AG04450 (cell line): ENCODE results near the gene AP3D1. TPM values are rescaled to one million over a fixed set of nuclear protein-coding genes. Genes with fewer than 3 reads are reported as not detected.

Experiments used
- CTCF ChIA-PET: fragments of 300-600, 350-600 bp; formaldehyde crosslinking; extraction: SDS; loops from one replicate; lab custom pipeline; 2022; ENCODE audit warnings: antibody characterized with exemption, inconsistent platforms; lab: Charles Lee
- POLR2A ChIA-PET: fragments of 350-600 bp; formaldehyde crosslinking; extraction: SDS; loops from one replicate; lab custom pipeline; 2021; ENCODE audit warnings: antibody characterized with exemption, inconsistent platforms; lab: Yijun Ruan, JAX
- DNase-seq: peaks from one replicate; pipeline ENCODE4 v3.0.0-alpha.2; 2011; ENCODE audit warnings: low read depth, low spot score
- H3K27ac ChIP-seq: one replicate; pipeline ENCODE4 v1.5.1; 2012; ENCODE audit warnings: low read depth, low read length, control low read depth
- H3K27me3 ChIP-seq: one replicate; pipeline ENCODE4 v1.6.0; 2012; ENCODE audit warnings: low read length; ENCODE audit not compliant: control insufficient read depth, insufficient read depth
- H3K4me3 ChIP-seq: 2 replicates; pipeline ENCODE4 v1.5.1; 2011; ENCODE audit warnings: mild to moderate bottlenecking, low read depth, low read length, control low read depth
- H3K9me3 ChIP-seq: 2 replicates; pipeline ENCODE4 v1.5.1; 2012; ENCODE audit warnings: low read length; ENCODE audit not compliant: control insufficient read depth, insufficient read depth
- CTCF ChIP-seq: IDR thresholded peaks from 2 replicates; pipeline ENCODE4 v1.5.1; 2011; ENCODE audit warnings: low read depth, low read length, control low read depth, inconsistent platforms
- polyA plus RNA-seq: library from polyadenylated mRNA; depleted of rRNA; stranded (reverse); fragments of >200 nt; gene quantifications from 2 replicates; pipeline ENCODE4 v1.2.3, GENCODE V29; 2011

The AP3D1 gene
- polyA plus RNA-seq, 1 experiment: 68.2 TPM

GRCh38 chr19:2140138-2140569, 11.2 kb downstream of the AP3D1 start:
- no peak for TF ChIP-seq CTCF
- ChIA-PET CTCF (no interaction called here), POLR2A (interaction anchor here (0.7 kb wide), 1 partner anchor 19 kb away, joined by 4 read pairs; no protein-coding TSS in a partner anchor)
- Histone ChIP-seq H3K27me3 (no peaks in the 10 kb centered on the region), H3K9me3 (no peaks in the 10 kb centered on the region; the same call in 1 of the 2 replicates), H3K27ac (no peak overlapping the region), H3K4me3 (no peak overlapping the region)
- no peak for DNase-seq

GRCh38 chr19:2139385-2140137, 11.8 kb downstream of the AP3D1 start:
- Histone ChIP-seq H3K9me3 (no peaks in the 10 kb centered on the region; the same call in 1 of the 2 replicates), H3K27me3 (no peaks in the 10 kb centered on the region), H3K27ac (no peak overlapping the region), H3K4me3 (no peak overlapping the region)
- DNase-seq: no peak
- ChIA-PET CTCF (no interaction called here), POLR2A (no interaction called here)
- TF ChIP-seq CTCF: no peak

- Histone ChIP-seq H3K27ac (no peak overlapping the region), H3K4me3 (no peak overlapping the region), H3K9me3 (no peaks in the 10 kb centered on the region; the same call in 1 of the 2 replicates), H3K27me3 (no peaks in the 10 kb centered on the region)
- POLR2A ChIA-PET: interaction anchor here (0.7 kb wide), 1 partner anchor 190 kb away, joined by 5 read pairs; the partner anchor contains the start of gene LSM7
- no peak for TF ChIP-seq CTCF
- no peak for DNase-seq
- CTCF ChIA-PET: no interaction called here
Observed at GRCh38 chr19:2138061-2138728, 13.2 kb downstream of the AP3D1 start.

GRCh38 chr19:2136796-2137195, 14.6 kb downstream of the AP3D1 start:
- H3K27ac ChIP-seq: no peak overlapping the region
- no peak overlapping the region for H3K4me3 ChIP-seq
- no peaks in the 10 kb centered on the region for H3K27me3 ChIP-seq
- peaks cover 3% of the 10 kb centered on the region; the same call in 1 of the 2 replicates for H3K9me3 ChIP-seq
- DNase-seq: no peak
- TF ChIP-seq CTCF: no peak
- ChIA-PET POLR2A (no interaction called here), CTCF (no interaction called here)
